ENCODE results near the gene MACROD2.

DNA sequence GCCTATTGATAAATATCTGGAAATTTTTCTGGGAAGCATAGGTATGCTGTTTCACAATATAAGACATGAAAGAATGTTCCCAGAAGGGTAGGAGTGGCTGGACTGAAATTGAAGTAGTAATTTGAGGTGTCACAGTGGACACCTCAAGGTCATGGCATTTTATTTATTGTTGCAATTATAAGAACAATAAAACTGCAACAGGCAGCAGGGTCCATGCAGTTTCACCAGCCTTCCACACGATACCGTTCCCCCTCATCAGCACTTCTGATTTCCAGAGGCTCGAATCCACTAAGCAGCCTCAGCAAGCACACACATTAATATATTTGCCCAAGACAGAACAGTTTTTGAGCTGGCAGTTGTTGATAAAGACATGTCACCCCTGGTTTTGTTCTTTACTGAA is 1540.5 kb downstream of the MACROD2 start:
- TF ChIP-seq, protein P1, sequence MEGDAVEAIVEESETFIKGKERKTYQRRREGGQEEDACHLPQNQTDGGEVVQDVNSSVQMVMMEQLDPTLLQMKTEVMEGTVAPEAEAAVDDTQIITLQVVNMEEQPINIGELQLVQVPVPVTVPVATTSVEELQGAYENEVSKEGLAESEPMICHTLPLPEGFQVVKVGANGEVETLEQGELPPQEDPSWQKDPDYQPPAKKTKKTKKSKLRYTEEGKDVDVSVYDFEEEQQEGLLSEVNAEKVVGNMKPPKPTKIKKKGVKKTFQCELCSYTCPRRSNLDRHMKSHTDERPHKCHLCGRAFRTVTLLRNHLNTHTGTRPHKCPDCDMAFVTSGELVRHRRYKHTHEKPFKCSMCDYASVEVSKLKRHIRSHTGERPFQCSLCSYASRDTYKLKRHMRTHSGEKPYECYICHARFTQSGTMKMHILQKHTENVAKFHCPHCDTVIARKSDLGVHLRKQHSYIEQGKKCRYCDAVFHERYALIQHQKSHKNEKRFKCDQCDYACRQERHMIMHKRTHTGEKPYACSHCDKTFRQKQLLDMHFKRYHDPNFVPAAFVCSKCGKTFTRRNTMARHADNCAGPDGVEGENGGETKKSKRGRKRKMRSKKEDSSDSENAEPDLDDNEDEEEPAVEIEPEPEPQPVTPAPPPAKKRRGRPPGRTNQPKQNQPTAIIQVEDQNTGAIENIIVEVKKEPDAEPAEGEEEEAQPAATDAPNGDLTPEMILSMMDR (IDR thresholded peaks at IDR 0.05), result no peak
- TF ChIP-seq POLR2A (IDR thresholded peaks at IDR 0.05), result no peak
